DOHH2 (cell line): ENCODE data around the gene ATP2A3.

Source experiments
- CTCF ChIP-seq: fragments of 200-600 bp; sonication (generic); IDR thresholded peaks from one replicate; pipeline ENCODE4 v1.5.1; 2014; ENCODE audit warnings: antibody characterized with exemption, mild to moderate bottlenecking, low read depth, low read length; ENCODE audit not compliant: poor library complexity, severe bottlenecking
- EZH2phosphoT487 ChIP-seq: fragments of 200-600 bp; sonication (generic); IDR thresholded peaks from 2 replicates; pipeline ENCODE4 v1.6.1; 2017; ENCODE audit warnings: borderline replicate concordance, mild to moderate bottlenecking, antibody characterized with exemption, low read length, moderate library complexity, mixed read lengths

GRCh38 chr17:3888343-3889171 is 75.7 kb downstream of the ATP2A3 start:
- TF ChIP-seq CTCF: no peak
- TF ChIP-seq EZH2phosphoT487: no peak
